ENCODE results near the gene NRP2.

NRP2 gene

GRCh38 chr2:205715831-205716525 is 33.7 kb downstream of the NRP2 start:
- TF ChIP-seq GATA2 (IDR thresholded peaks at IDR 0.05; ENCODE audit: low read depth, low read length), result no peak; the same call in 1 of the 2 replicates
- TF ChIP-seq GATA3 (IDR thresholded peaks at IDR 0.05; ENCODE audit: low read depth, low read length), result no peak

- TF ChIP-seq GATA2 (IDR thresholded peaks at IDR 0.05; ENCODE audit: low read depth, low read length), result no peak
- TF ChIP-seq GATA3 (IDR thresholded peaks at IDR 0.05; ENCODE audit: low read depth, low read length), result no peak
Measured at GRCh38 chr2:205717175-205717846, 35.0 kb downstream of the NRP2 start.

GRCh38 chr2:205717999-205718398 is 35.7 kb downstream of the NRP2 start:
- TF ChIP-seq GATA2 (IDR thresholded peaks at IDR 0.05; ENCODE audit: low read depth, low read length) (no peak), GATA3 (IDR thresholded peaks at IDR 0.05; ENCODE audit: low read depth, low read length) (no peak)

DNA sequence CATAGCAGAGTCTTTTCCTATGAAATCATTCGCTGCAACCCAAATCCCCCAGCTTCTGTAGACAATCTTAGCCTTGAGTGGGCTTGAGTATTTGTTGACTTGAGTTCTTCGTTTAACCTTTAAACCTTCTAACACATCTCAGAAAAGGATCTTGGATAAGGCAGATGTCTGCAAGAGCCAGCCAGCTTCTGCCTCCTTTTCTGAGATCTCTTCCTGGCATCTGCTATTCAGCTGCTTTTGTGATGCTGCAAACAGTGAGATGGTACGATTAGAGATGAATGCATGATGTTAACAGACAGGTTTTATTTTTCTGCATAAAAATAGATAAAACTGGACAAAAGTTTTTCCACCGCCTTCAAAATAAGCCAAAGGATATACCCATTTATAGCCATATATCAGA is 37.5 kb downstream of the NRP2 start:
- peak; percentile 65 for TF ChIP-seq GATA2 (IDR thresholded peaks at IDR 0.05; ENCODE audit: low read depth, low read length)
- TF ChIP-seq GATA3 (IDR thresholded peaks at IDR 0.05; ENCODE audit: low read depth, low read length), result peak; percentile 41; the same call in 1 of the 2 replicates

- TF ChIP-seq GATA3 (IDR thresholded peaks at IDR 0.05; ENCODE audit: low read depth, low read length) (no peak), GATA2 (IDR thresholded peaks at IDR 0.05; ENCODE audit: low read depth, low read length) (no peak)
Measured at GRCh38 chr2:205720451-205720902, 38.2 kb downstream of the NRP2 start.

DNA sequence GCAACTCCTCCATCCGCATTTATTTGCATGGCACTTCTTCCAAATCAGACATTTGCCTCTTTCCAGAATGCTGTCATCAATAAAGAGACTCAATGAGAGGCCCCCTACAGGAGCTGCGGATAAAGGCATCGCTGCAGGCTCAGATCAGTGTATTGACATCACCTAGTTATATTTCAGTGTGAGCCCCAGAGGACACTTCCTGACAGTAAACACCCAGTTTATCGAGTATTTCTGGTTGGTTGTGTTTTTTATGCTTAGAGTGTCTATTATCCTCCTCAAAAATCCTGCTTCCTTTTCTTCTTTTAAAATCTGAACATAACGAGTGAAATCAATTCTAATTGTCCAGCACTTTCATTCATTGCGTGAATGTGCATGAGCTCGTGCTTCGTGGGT is 38.8 kb downstream of the NRP2 start:
- TF ChIP-seq GATA3 (IDR thresholded peaks at IDR 0.05; ENCODE audit: low read depth, low read length) (no peak), GATA2 (IDR thresholded peaks at IDR 0.05; ENCODE audit: low read depth, low read length) (no peak)

GRCh38 chr2:205722283-205722918 is 40.1 kb downstream of the NRP2 start:
- TF ChIP-seq GATA2 (IDR thresholded peaks at IDR 0.05; ENCODE audit: low read depth, low read length) (no peak), GATA3 (IDR thresholded peaks at IDR 0.05; ENCODE audit: low read depth, low read length) (no peak)

- TF ChIP-seq GATA2 (IDR thresholded peaks at IDR 0.05; ENCODE audit: low read depth, low read length) (no peak), GATA3 (IDR thresholded peaks at IDR 0.05; ENCODE audit: low read depth, low read length) (no peak)
Measured at GRCh38 chr2:205723179-205723578, 40.9 kb downstream of the NRP2 start.

GRCh38 chr2:205725059-205725458 is 42.8 kb downstream of the NRP2 start:
- TF ChIP-seq GATA2 (IDR thresholded peaks at IDR 0.05; ENCODE audit: low read depth, low read length), result no peak
- TF ChIP-seq GATA3 (IDR thresholded peaks at IDR 0.05; ENCODE audit: low read depth, low read length), result no peak

- TF ChIP-seq GATA3 (IDR thresholded peaks at IDR 0.05; ENCODE audit: low read depth, low read length) (no peak), GATA2 (IDR thresholded peaks at IDR 0.05; ENCODE audit: low read depth, low read length) (no peak)
Measured at GRCh38 chr2:205726506-205726905, 44.2 kb downstream of the NRP2 start.

- TF ChIP-seq GATA3 (IDR thresholded peaks at IDR 0.05; ENCODE audit: low read depth, low read length) (no peak), GATA2 (IDR thresholded peaks at IDR 0.05; ENCODE audit: low read depth, low read length) (no peak)
Measured at GRCh38 chr2:205727174-205727573, 44.9 kb downstream of the NRP2 start.

GRCh38 chr2:205728366-205728765 is 46.1 kb downstream of the NRP2 start:
- no peak for TF ChIP-seq GATA2 (IDR thresholded peaks at IDR 0.05; ENCODE audit: low read depth, low read length)
- no peak for TF ChIP-seq GATA3 (IDR thresholded peaks at IDR 0.05; ENCODE audit: low read depth, low read length)

GRCh38 chr2:205730191-205730590 is 47.9 kb downstream of the NRP2 start:
- peak; percentile 64 for TF ChIP-seq GATA2 (IDR thresholded peaks at IDR 0.05; ENCODE audit: low read depth, low read length)
- TF ChIP-seq GATA3 (IDR thresholded peaks at IDR 0.05; ENCODE audit: low read depth, low read length), result no peak

DNA sequence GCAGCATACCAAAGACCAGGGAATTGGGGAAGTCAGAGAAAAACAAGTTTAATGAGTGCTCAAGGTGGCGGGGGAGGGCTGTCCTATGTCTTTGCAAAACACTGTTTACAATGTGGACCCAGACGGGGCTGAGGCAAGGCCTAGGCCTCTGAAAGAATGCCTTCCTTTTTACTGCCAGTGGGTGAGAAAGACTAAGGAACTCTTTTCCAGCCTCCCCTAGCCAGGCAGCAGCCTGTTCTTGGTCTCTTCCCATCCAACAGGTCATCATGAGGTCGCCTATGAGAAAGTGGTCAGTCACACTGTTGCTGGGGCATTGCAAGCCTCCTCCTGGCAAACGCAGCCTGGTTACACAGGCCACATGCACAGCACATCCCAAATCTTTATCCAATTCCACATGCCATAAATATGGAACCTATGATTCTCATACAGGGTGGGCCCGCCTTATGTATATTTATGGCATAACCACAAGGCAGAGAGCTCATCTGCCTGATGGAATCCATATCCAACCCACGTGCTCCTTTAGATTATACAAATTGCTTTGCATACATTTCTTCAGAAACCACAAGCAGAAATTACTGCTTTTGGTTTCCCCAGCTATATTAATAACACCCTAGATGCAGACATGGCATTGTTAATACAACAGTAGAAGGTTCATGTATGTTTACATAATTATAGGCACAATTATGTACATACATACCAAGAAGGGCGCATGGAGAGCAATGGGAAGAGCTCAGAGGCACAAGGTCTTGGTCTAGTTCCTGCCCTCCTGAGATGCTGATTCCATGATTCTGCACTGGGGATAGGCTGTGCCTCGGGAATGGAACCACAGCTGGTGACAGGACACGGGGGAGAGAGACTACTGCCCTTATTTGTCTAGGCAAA is 48.6 kb downstream of the NRP2 start:
- TF ChIP-seq GATA3 (IDR thresholded peaks at IDR 0.05; ENCODE audit: low read depth, low read length), result no peak
- no peak for TF ChIP-seq GATA2 (IDR thresholded peaks at IDR 0.05; ENCODE audit: low read depth, low read length)
